Right cardiac atrium (tissue), 5 donors: ENCODE results near the gene USP7. TPM values are rescaled to one million over a fixed set of nuclear protein-coding genes. Genes with fewer than 3 reads are reported as not detected.

ENCODE experiments used
- ATAC-seq, 2 donors: fragments of 200-7000 bp; cut with Tn5 transposase; one replicate each; pipeline versions ENCODE4 v1.8.0 to v1.9.1; 2020; ENCODE audit warnings: moderate library complexity in 2 of 2, mild to moderate bottlenecking in 1 of 2
- DNase-seq, 3 donors: peaks; one replicate each; pipeline ENCODE4 v3.0.0-alpha.2; 2020
- H3K27ac ChIP-seq: one replicate; pipeline ENCODE4 v1.5.1; 2013; ENCODE audit warnings: mild to moderate bottlenecking, low read length, control low read depth, moderate library complexity
- H3K27me3 ChIP-seq: one replicate; pipeline ENCODE4 v1.6.1; 2013; ENCODE audit not compliant: control insufficient read depth, insufficient read depth
- H3K4me1 ChIP-seq: one replicate; pipeline ENCODE4 v1.6.1; 2013; ENCODE audit warnings: low read length; ENCODE audit not compliant: control insufficient read depth, insufficient read depth
- H3K4me3 ChIP-seq: one replicate; pipeline ENCODE4 v1.5.1; 2013; ENCODE audit warnings: low read length, control low read depth
- H3K9me3 ChIP-seq: one replicate; pipeline ENCODE4 v1.6.1; 2013; ENCODE audit warnings: low read length; ENCODE audit not compliant: control insufficient read depth
- WGBS: extraction: QIAGEN DNeasy Blood & Tissue Kit; methylation state at CpG from one replicate; pipeline ENCODE4 v1.1.7; 2013; 5-methylcytosine and 5-hydroxymethylcytosine counted together
- intact Hi-C, 4 donors: fragments of 100-400 bp; cut with DNase I; formaldehyde crosslinking; loops; one replicate each; pipeline versions ENCODE4 v1.11.0 to v1.14.0; 2022 to 2023
- polyA plus RNA-seq: library from polyadenylated mRNA; stranded (reverse); fragments of 200-250 nt; gene quantifications from one replicate; pipeline ENCODE4 v1.2.3, GENCODE V29; 2013
- total RNA-seq, 4 donors: library from RNA; stranded (reverse); fragmentation: NEBNext Ultra II Directional; extraction: Animal tissue kit (Norgen Biotek cat#: 25700); gene quantifications; one replicate each; pipeline ENCODE4 v1.2.1, GENCODE V29; 2021
- donor health status: healthy with polysubstance abuse.
- donor health status: DM: no; HTN: yes; CAD: no.
- donor health status: DM: no; HTN: no; CAD: no.
- donor health status: DM: no; HTN: yes; CAD: no; lungs with severe emphysema.
- donor health status: DM: yes; HTN: yes; CAD: no.

Gene USP7
- total and polyA plus RNA-seq, 5 donors: 25.1 to 83.3 (median 68.1) TPM

GRCh38 chr16:8960788-8961109 is 3.0 kb downstream of the USP7 start:
- Histone ChIP-seq H3K4me1 (peaks cover 41% of the 10 kb centered on the region), H3K27ac (no peak overlapping the region), H3K4me3 (no peak overlapping the region), H3K9me3 (no peaks in the 10 kb centered on the region), H3K27me3 (no peaks in the 10 kb centered on the region)
- intact Hi-C loops: loop anchor here in 1 of 4 donors (5.0 kb wide), 1 partner anchor 132 kb away; the partner anchor contains the start of gene HAPSTR1
- 32% methylated on average over 1 of the region's 1 CpG for WGBS
- no peak for ATAC-seq
- DNase-seq: no peak

GRCh38 chr16:8959921-8960787 is 3.6 kb downstream of the USP7 start:
- H3K27ac ChIP-seq: peak overlapping the region; percentile 64
- peaks cover 42% of the 10 kb centered on the region for H3K4me1 ChIP-seq
- intact Hi-C loops: loop anchor here in 1 of 4 donors (5.0 kb wide), 1 partner anchor 132 kb away; the partner anchor contains the start of gene HAPSTR1
- WGBS: 14% methylated on average over 12 of the region's 12 CpGs
- no peaks in the 10 kb centered on the region for H3K9me3 ChIP-seq
- H3K27me3 ChIP-seq: no peaks in the 10 kb centered on the region
- H3K4me3 ChIP-seq: no peak overlapping the region
- no peak for DNase-seq
- no peak for ATAC-seq

- H3K4me1 ChIP-seq: peaks cover 42% of the 10 kb centered on the region
- H3K4me3 ChIP-seq: no peak overlapping the region
- no peaks in the 10 kb centered on the region for H3K27me3 ChIP-seq
- no peaks in the 10 kb centered on the region for H3K9me3 ChIP-seq
- ATAC-seq (peak; percentile 65 to 77), DNase-seq (peak; percentile 57 to 77 (median 69))
- peak overlapping the region; percentile 68 for H3K27ac ChIP-seq
- 37% methylated on average over 14 of the region's 14 CpGs for WGBS
- intact Hi-C loops: no loop called here
Observed at GRCh38 chr16:8958344-8959167, 5.2 kb downstream of the USP7 start.

- Histone ChIP-seq H3K27me3 (no peaks in the 10 kb centered on the region), H3K4me1 (peaks cover 47% of the 10 kb centered on the region), H3K27ac (peak overlapping the region; percentile 46), H3K4me3 (no peak overlapping the region), H3K9me3 (no peaks in the 10 kb centered on the region)
- DNase-seq (no peak), ATAC-seq (no peak)
- 73% methylated on average over 9 of the region's 9 CpGs for WGBS
- intact Hi-C loops: no loop called here
Observed at GRCh38 chr16:8957509-8958157, 6.1 kb downstream of the USP7 start.

GRCh38 chr16:8957063-8957397 is 6.7 kb downstream of the USP7 start:
- WGBS: 46% methylated on average over 2 of the region's 2 CpGs
- DNase-seq: no peak
- no peaks in the 10 kb centered on the region for H3K9me3 ChIP-seq
- no peak overlapping the region for H3K4me3 ChIP-seq
- no peaks in the 10 kb centered on the region for H3K27me3 ChIP-seq
- peaks cover 50% of the 10 kb centered on the region for H3K4me1 ChIP-seq
- H3K27ac ChIP-seq: no peak overlapping the region
- no peak for ATAC-seq
- intact Hi-C loops: no loop called here

GRCh38 chr16:8956265-8957062 is 7.2 kb downstream of the USP7 start:
- DNase-seq (peak; percentile 44 to 72 (median 66)), ATAC-seq (peak; percentile 39 to 42)
- Histone ChIP-seq H3K27ac (no peak overlapping the region), H3K27me3 (no peaks in the 10 kb centered on the region), H3K4me1 (peaks cover 47% of the 10 kb centered on the region), H3K9me3 (no peaks in the 10 kb centered on the region), H3K4me3 (no peak overlapping the region)
- intact Hi-C loops: no loop called here
- 52% methylated on average over 21 of the region's 21 CpGs for WGBS

- no peak overlapping the region for H3K4me3 ChIP-seq
- H3K9me3 ChIP-seq: no peaks in the 10 kb centered on the region
- ATAC-seq: peak; percentile 6 to 36
- H3K4me1 ChIP-seq: peaks cover 48% of the 10 kb centered on the region
- no peaks in the 10 kb centered on the region for H3K27me3 ChIP-seq
- H3K27ac ChIP-seq: peak overlapping the region; percentile 30
- DNase-seq: no peak
- intact Hi-C loops: no loop called here
- WGBS: 42% methylated on average over 2 of the region's 2 CpGs
Observed at GRCh38 chr16:8955828-8956227, 7.9 kb downstream of the USP7 start.

- intact Hi-C loops: no loop called here
- Histone ChIP-seq H3K4me1 (peaks cover 42% of the 10 kb centered on the region), H3K9me3 (no peaks in the 10 kb centered on the region), H3K27ac (no peak overlapping the region), H3K4me3 (no peak overlapping the region), H3K27me3 (no peaks in the 10 kb centered on the region)
- WGBS: 80% methylated on average over 11 of the region's 11 CpGs
- ATAC-seq: no peak
- DNase-seq: no peak
Observed at GRCh38 chr16:8953064-8953463, 10.6 kb downstream of the USP7 start.

GRCh38 chr16:8952281-8952751 is 11.4 kb downstream of the USP7 start:
- no peaks in the 10 kb centered on the region for H3K27me3 ChIP-seq
- no peaks in the 10 kb centered on the region for H3K9me3 ChIP-seq
- WGBS: 90% methylated on average over 7 of the region's 7 CpGs
- no peak overlapping the region for H3K27ac ChIP-seq
- peaks cover 43% of the 10 kb centered on the region for H3K4me1 ChIP-seq
- no peak for ATAC-seq
- H3K4me3 ChIP-seq: no peak overlapping the region
- no peak for DNase-seq
- intact Hi-C loops: no loop called here

GRCh38 chr16:8951447-8952280 is 12.0 kb downstream of the USP7 start:
- DNase-seq (no peak), ATAC-seq (no peak)
- WGBS: 70% methylated on average over 14 of the region's 14 CpGs
- Histone ChIP-seq H3K27me3 (no peaks in the 10 kb centered on the region), H3K4me1 (peaks cover 43% of the 10 kb centered on the region), H3K27ac (no peak overlapping the region), H3K4me3 (no peak overlapping the region), H3K9me3 (no peaks in the 10 kb centered on the region)
- intact Hi-C loops: no loop called here
